Hematopoietic multipotent progenitor cell treated with erythropoietin and hydrocortisone succinate and interleukin-3 and kit ligand, for 4 days (in vitro differentiated cells): Measurements from ENCODE around the gene SH2B3.

Source experiments
- DNase-seq: peaks from one replicate; pipeline ENCODE4 v3.0.0-alpha.2; 2015

SH2B3 gene

GRCh38 chr12:111409780-111410430 is 4.2 kb downstream of the SH2B3 start:
- DNase-seq = peak; percentile 89

DNA sequence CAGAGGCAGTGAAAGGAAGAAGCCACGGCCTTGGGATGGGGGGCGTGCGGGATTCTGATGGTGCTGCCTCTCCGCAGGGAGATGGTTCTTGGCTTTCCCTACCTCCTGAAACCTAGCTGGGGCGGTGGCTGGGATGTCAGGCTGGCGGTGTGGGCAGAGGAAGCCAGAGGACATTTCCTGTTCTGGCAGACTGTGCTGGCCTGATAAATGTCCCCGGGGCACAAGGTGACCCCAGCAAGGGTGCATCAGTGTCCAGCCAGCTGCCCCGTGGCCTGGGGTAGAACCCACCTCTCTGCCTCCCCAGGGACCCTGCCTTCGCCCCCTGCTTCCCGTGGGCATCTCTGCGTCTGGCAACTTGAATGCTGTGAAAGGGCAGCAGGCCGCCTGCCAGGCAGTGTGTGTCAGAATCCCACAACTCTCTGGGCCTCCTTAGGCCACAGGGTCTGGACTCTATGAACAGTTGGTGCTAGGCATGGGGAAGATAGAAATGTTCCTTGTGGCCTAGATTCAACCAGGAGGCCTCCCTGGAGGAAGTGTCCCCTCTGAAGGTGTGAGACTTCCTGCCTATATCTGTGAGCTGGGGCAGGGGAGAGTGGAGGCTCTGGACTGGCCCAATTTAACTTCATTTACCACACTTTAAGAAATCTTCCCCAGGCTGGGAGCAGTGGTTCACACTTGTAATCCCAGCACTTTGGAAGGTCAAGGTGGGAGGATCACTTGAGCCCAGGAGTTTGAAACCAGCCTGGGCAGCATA is 4.9 kb downstream of the SH2B3 start:
- DNase-seq = peak; percentile 47

GRCh38 chr12:111411185-111411764 is 5.6 kb downstream of the SH2B3 start:
- DNase-seq = peak; percentile 51

- DNase-seq = peak; percentile 64
These were observed 6.5 kb downstream of the SH2B3 start for GRCh38 chr12:111412007-111412829.

- peak; percentile 57 for DNase-seq
These were observed 7.2 kb downstream of the SH2B3 start for GRCh38 chr12:111412830-111413441.

- no peak for DNase-seq
These were observed 7.8 kb downstream of the SH2B3 start for GRCh38 chr12:111413442-111414086.

DNA sequence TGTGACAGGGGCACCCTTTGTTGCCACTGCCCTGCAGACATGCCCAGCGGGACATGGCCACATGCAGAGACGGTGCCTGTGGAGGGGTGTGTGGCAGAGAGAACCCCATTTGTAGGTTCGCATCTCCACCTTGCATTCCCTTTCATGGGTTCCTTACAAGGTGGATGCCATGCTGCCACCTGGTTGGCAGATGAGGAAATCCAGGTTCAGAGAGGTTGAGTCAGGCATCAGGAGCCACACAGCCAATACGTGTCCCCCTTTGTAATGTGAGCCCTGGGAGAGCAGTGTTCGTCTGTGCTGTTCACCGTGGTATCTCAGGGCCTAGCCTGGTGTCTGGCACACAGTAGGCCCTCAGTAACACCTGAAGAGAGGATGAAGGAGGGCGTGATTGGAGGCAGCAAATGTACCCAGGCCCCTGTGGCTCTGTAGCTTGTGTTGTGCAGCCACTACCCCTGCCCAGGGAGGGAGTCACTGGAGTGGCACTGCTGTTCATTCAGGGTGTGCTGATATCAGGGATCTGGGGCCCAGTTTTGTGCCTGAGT is 9.1 kb downstream of the SH2B3 start:
- no peak for DNase-seq

- DNase-seq = no peak
These were observed 11.6 kb downstream of the SH2B3 start for GRCh38 chr12:111417290-111417689.

DNA sequence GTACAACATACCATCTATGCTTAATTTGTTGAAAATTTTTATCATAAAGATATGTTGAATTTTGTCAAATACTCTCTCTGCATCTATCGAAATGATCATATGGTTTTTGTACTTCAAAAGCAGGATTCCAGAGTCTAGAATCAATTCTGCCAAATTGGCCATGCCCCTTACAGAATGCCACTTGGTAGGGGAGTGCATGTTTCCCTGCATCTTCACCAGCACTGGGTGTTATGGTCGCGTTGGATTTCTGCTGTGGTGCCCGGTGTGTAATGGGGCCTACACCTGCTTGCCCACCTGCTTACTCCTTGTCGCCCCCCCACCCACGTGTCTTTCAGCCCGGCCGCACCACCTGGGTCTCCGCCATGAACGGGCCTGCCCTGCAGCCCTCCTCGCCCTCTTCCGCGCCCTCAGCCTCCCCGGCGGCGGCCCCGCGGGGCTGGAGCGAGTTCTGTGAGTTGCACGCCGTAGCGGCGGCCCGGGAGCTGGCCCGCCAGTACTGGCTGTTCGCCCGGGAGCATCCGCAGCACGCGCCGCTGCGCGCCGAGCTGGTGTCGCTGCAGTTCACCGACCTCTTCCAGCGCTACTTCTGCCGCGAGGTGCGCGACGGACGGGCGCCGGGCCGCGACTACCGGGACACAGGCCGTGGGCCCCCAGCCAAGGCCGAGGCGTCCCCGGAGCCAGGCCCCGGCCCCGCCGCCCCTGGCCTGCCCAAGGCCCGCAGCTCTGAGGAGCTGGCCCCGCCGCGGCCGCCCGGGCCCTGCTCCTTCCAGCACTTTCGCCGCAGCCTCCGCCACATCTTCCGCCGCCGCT is 12.3 kb downstream of the SH2B3 start:
- DNase-seq = no peak

- DNase-seq = no peak
These were observed 12.8 kb downstream of the SH2B3 start for GRCh38 chr12:111418594-111418880.

DNA sequence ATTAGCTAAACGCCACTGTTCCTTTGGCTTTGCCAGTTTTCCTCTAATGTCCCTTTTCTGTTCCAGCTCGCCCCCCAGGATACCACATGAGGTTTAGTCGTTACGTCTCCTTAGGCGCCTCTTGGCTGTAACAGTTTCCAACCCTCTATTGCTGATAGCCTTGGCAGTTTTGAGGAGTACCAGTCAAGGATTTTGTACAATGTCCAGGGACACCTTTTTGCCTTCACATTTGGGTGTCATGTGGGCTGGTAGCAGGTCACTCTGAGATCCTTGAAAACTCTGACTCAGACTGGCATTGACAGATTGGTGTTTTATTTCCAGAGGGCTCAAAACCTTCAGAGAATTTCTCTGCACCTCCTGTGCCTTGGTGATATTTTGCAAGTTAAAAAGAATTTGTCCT is 14.1 kb downstream of the SH2B3 start:
- DNase-seq = no peak

GRCh38 chr12:111420494-111420893 is 14.8 kb downstream of the SH2B3 start:
- no peak for DNase-seq

- DNase-seq = peak; percentile 52
These were observed 18.6 kb downstream of the SH2B3 start for GRCh38 chr12:111424189-111424792.

DNA sequence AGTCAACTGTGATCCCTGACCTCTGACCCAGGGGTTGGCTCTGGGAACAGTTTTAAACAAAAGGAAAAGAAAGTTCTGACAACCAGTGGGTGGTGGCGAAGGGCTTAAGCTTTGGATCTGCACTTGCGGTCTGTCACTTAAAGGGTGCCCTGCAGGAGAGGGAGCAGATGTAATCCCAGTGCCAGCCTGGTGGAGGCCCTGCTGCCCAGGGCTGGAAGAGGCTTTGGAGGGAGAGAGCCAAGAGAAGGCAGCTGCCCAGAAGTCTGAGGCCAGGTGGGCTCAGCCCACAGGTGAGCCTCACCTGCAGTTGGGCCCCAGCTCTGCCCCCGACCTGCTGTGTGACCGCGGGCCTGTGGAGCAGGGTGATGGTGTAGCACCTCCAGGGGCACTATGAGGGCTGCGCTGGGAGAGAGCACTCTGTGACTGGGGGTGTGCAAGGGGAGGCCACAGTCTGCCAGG is 19.1 kb downstream of the SH2B3 start:
- DNase-seq = peak; percentile 51

GRCh38 chr12:111425655-111426054 is 19.9 kb downstream of the SH2B3 start:
- DNase-seq = no peak

- no peak for DNase-seq
These were observed 20.8 kb downstream of the SH2B3 start for GRCh38 chr12:111426344-111427185.

DNA sequence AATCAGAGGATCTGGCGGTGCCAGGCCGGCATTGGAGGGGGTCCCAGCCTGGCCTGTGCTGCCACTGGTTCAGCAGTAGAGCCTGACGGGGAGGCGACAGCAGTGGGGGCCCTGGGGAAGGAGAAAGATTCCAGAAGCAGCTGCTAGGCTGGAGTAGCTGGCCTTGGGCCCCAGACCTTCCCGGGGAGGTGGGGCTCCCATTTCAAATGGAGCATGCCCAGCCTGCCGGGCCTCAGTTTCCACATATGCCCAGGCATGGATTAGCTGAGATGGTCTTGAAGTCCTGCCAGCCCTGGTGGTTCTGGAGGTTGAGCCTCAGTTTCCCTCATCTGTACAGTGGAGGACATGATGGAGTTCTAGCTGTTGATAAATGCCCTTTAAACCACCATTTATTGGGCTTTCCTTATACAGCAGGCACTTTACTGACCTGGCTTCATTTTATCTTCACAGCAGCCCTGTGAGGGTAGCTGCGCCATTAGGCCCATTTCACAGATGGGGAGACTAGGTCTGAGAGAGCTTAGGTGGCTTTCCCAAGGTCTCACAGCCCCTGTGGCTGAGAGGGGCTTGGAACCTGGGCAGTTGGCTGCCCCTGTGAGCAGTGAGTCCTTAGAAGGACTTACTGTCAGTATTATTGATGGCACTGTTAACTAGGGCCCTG is 21.8 kb downstream of the SH2B3 start:
- DNase-seq = peak; percentile 1

- no peak for DNase-seq
These were observed 22.5 kb downstream of the SH2B3 start for GRCh38 chr12:111428081-111428727.

DNA sequence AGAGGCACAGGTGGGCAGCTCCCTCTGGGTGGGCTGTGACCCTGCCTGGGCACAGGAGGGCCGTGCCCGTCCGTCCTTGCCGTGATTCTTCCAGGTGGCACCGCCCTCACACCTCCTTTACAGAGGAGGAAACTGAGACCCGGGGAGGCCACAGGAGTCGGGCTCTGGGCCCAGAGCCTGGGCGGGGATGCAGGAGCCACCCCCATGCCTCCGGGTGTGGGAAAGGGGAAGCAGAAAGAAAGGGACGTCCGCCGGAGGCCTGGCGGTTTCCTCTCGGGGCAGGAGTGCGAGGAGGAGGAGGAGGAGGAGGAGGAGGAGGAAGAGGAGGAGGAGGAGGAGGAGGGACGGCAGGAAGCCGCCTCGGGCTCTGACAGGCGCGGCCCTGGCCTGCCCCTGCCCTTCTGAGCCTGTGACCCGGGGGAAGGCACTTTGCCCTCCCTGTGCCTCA is 23.0 kb downstream of the SH2B3 start:
- peak; percentile 91 for DNase-seq
